ENCODE results near the gene ASS1. TPM values are rescaled to one million over a fixed set of nuclear protein-coding genes. Genes with fewer than 3 reads are reported as not detected.

Gene ASS1
- total and polyA plus RNA-seq, 2 donors (not counting 1 experiment from before 2014, with no cell fraction given): 0.30 to 0.44 TPM

DNA sequence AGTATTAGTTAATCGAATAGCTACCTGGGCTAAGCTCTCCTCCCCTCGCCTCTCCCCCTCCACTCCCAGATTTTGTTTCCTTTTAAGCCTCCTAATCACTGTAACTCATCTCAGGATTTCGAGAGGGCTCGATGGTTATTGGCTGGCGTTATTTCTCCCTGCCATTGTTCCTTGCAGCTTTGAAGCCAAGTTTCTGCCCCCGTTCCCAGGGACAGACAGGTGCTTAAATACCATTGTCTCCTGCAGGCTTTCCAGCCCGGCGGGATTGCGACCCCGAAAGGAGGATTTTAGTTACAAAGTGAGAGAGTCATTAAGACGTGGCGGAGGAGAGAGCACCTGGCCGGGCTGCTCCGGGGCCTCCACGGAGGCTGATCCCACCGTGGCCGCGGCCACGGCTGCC, 46.2 kb downstream of the ASS1 start:
- Histone ChIP-seq H3K9ac (ENCODE audit: low read length) (no peak overlapping the region), H3K27ac (ENCODE audit: low read length in 2 of 2) (no peak overlapping the region), H3K27me3 (replicated peaks in 1 of 4; ENCODE audit: control extremely low read depth in 1 of 4, control insufficient read depth in 3 of 4, insufficient read depth in 4 of 4, low read length in 3 of 4) (peaks cover 0 to 13% (median 0%) of the 10 kb centered on the region in 4 experiments), H3K79me2 (ENCODE audit: control insufficient read depth, insufficient read depth, low read length) (no peaks in the 10 kb centered on the region), H3K4me2 (replicated peaks; ENCODE audit: low read depth, low read length, poor library complexity, severe bottlenecking) (no peak overlapping the region), H3K36me3 (replicated peaks in 1 of 2; ENCODE audit: control extremely low read depth in 1 of 2, control insufficient read depth in 1 of 2, extremely low read depth in 1 of 2, insufficient read depth in 2 of 2, low read length in 1 of 2) (no peaks in the 10 kb centered on the region), H4K20me1 (ENCODE audit: control insufficient read depth, insufficient read depth, low read length, poor library complexity, severe bottlenecking) (no peaks in the 10 kb centered on the region), H2AFZ (ENCODE audit: insufficient read depth, low read depth, low read length, poor library complexity, severe bottlenecking) (no peak overlapping the region), H3K9me3 (ENCODE audit: control extremely low read depth in 1 of 3, control insufficient read depth in 2 of 3, insufficient read depth in 1 of 3, low read length in 2 of 3) (peaks cover 0 to 21% (median 7%) of the 10 kb centered on the region in 3 donors), H3K4me1 (ENCODE audit: control insufficient read depth in 2 of 2, insufficient read depth in 2 of 2, low read length in 2 of 2) (no peaks in the 10 kb centered on the region), H3K4me3 (ENCODE audit: control extremely low read depth in 1 of 5, extremely low read depth in 1 of 5, insufficient read depth in 1 of 5, low read depth in 2 of 5, low read length in 4 of 5) (no peak overlapping the region)
- TF ChIP-seq EZH2 (IDR thresholded peaks at IDR 0.05; ENCODE audit: borderline replicate concordance, insufficient read depth, low read depth, low read length, poor library complexity, severe bottlenecking): no peak
- TF ChIP-seq, protein P1, sequence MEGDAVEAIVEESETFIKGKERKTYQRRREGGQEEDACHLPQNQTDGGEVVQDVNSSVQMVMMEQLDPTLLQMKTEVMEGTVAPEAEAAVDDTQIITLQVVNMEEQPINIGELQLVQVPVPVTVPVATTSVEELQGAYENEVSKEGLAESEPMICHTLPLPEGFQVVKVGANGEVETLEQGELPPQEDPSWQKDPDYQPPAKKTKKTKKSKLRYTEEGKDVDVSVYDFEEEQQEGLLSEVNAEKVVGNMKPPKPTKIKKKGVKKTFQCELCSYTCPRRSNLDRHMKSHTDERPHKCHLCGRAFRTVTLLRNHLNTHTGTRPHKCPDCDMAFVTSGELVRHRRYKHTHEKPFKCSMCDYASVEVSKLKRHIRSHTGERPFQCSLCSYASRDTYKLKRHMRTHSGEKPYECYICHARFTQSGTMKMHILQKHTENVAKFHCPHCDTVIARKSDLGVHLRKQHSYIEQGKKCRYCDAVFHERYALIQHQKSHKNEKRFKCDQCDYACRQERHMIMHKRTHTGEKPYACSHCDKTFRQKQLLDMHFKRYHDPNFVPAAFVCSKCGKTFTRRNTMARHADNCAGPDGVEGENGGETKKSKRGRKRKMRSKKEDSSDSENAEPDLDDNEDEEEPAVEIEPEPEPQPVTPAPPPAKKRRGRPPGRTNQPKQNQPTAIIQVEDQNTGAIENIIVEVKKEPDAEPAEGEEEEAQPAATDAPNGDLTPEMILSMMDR (IDR thresholded peaks at IDR 0.05): no peak
- ATAC-seq (ENCODE audit: low read depth) (no peak), DNase-seq (no peak)
- ChIA-PET POLR2A (no interaction called here), CTCF (no interaction called here)
- 95% methylated on average over 17 of the region's 19 CpGs for WGBS (ENCODE audit: insufficient coverage)
- Mint-ChIP-seq H3K4me3 (no peak overlapping the region), H3K27me3 (peaks cover 10% of the 10 kb centered on the region), H3K9me3 (ENCODE audit: insufficient read depth) (peaks cover 8% of the 10 kb centered on the region), H3K27ac (no peak overlapping the region), H3K4me1 (no peaks in the 10 kb centered on the region)
- intact Hi-C loops (cut with micrococcal nuclease): no loop called here

DNA sequence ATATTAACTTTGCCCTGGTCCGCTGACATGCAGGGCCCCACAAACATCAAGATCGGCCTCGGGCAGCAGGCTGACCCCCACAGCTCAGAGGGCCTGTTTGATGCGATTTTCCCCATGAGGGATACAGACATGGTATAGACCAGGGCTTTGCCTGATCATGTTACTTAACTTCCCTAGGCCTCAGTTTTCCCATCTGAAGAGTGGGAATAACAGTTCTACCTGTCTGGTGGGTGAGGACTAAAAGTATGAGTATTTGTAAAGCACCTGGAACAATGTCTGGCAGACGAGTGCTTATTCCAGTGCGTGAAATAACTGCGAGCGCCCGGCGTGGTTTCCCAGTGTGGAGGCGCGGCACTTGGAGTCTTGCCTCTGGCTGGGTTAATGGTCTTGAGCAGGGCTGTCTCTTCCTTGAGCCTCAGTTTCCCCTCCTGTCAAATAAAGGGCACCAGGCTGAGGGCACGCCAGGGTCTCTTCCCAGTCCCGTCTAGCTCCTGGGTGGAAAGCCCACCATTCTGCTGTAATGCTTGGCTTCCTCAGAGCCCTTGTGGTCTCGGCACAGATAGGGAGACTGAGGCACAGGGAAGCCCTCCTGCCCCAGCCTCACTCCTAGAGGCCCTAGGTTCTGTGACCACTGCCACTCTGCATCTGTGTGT, 47.2 kb downstream of the ASS1 start:
- Histone ChIP-seq H3K79me2 (ENCODE audit: control insufficient read depth, insufficient read depth, low read length) (no peaks in the 10 kb centered on the region), H3K9ac (ENCODE audit: low read length) (no peak overlapping the region), H3K4me1 (ENCODE audit: control insufficient read depth in 2 of 2, insufficient read depth in 2 of 2, low read length in 2 of 2) (no peaks in the 10 kb centered on the region), H3K36me3 (replicated peaks in 1 of 2; ENCODE audit: control extremely low read depth in 1 of 2, control insufficient read depth in 1 of 2, extremely low read depth in 1 of 2, insufficient read depth in 2 of 2, low read length in 1 of 2) (no peaks in the 10 kb centered on the region), H2AFZ (ENCODE audit: insufficient read depth, low read depth, low read length, poor library complexity, severe bottlenecking) (no peak overlapping the region), H3K4me2 (replicated peaks; ENCODE audit: low read depth, low read length, poor library complexity, severe bottlenecking) (no peak overlapping the region), H3K9me3 (ENCODE audit: control extremely low read depth in 1 of 3, control insufficient read depth in 2 of 3, insufficient read depth in 1 of 3, low read length in 2 of 3) (peaks cover 0 to 24% (median 7%) of the 10 kb centered on the region in 3 donors), H3K27me3 (replicated peaks in 1 of 4; ENCODE audit: control extremely low read depth in 1 of 4, control insufficient read depth in 3 of 4, insufficient read depth in 4 of 4, low read length in 3 of 4) (peaks cover 0 to 9% (median 0%) of the 10 kb centered on the region in 4 experiments), H3K27ac (ENCODE audit: low read length in 2 of 2) (no peak overlapping the region), H4K20me1 (ENCODE audit: control insufficient read depth, insufficient read depth, low read length, poor library complexity, severe bottlenecking) (no peaks in the 10 kb centered on the region), H3K4me3 (ENCODE audit: control extremely low read depth in 1 of 5, extremely low read depth in 1 of 5, insufficient read depth in 1 of 5, low read depth in 2 of 5, low read length in 4 of 5) (no peak overlapping the region)
- H3K9me3 Mint-ChIP-seq (ENCODE audit: insufficient read depth): peaks cover 8% of the 10 kb centered on the region
- DNase-seq: no peak
- ChIA-PET POLR2A (no interaction called here), CTCF (no interaction called here)
- peaks cover 12% of the 10 kb centered on the region for H3K27me3 Mint-ChIP-seq
- no peak overlapping the region for H3K27ac Mint-ChIP-seq
- H3K4me3 Mint-ChIP-seq: no peak overlapping the region
- 93% methylated on average over 13 of the region's 15 CpGs for WGBS (ENCODE audit: insufficient coverage)
- intact Hi-C loops (cut with micrococcal nuclease): no loop called here
- H3K4me1 Mint-ChIP-seq: no peaks in the 10 kb centered on the region
- ATAC-seq (ENCODE audit: low read depth): no peak
- TF ChIP-seq, protein P1 (IDR thresholded peaks at IDR 0.05): no peak
- TF ChIP-seq EZH2 (IDR thresholded peaks at IDR 0.05; ENCODE audit: borderline replicate concordance, insufficient read depth, low read depth, low read length, poor library complexity, severe bottlenecking): no peak
